GM21526 (cell line): Measurements from ENCODE around the gene TP53I13.

ENCODE experiments used
- ATAC-seq: cut with Tn5 transposase; IDR thresholded peaks from one replicate; pipeline ENCODE4 v1.9.1; 2021; ENCODE audit warnings: moderate library complexity; ENCODE audit not compliant: unreplicated experiment, low FRiP score

Gene TP53I13

DNA sequence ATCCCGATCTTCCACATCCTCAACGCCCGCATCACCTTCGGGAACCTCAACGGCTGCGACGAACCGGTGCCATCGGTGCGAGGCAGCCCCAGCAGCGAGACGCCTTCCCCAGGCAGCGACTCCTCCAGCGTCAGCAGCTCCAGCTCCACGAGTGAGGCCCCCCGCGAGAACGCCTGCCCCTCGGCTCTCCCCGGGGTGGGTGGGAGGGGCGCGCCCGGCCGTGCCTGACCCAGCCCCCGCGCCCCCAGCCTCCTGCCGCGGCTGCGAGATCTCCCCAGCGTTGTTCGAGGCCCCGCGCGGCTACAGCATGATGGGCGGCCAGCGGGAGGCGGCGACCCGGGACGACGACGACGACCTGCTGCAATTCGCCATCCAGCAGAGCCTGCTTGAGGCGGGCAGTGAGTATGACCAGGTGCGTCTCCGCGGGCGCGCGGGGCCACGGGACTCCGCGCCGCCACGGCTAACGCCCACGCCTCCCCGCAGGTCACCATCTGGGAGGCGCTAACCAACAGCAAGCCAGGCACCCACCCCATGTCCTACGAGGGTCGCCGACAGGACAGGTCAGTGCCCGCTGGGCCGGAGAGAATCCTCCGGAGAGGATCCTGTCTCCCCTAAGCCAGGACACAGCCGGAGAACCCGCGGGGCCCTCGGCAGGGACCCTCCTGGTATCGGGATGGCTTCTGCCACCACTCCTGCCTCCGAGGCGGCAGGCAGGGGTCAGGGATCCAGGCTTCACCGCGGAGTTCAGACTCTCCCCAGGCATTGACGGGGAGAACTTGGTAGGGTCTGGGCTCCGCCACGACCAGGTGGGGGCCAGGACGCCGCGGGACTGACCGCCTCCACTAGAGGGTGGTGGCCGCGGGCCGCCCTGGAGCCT is 44.1 kb downstream of the TP53I13 start:
- ATAC-seq, result no peak

GRCh38 chr17:29613352-29613837 is 44.9 kb downstream of the TP53I13 start:
- ATAC-seq, result no peak

GRCh38 chr17:29613856-29614255 is 45.4 kb downstream of the TP53I13 start:
- no peak for ATAC-seq

GRCh38 chr17:29614349-29615047 is 46.0 kb downstream of the TP53I13 start:
- no peak for ATAC-seq

DNA sequence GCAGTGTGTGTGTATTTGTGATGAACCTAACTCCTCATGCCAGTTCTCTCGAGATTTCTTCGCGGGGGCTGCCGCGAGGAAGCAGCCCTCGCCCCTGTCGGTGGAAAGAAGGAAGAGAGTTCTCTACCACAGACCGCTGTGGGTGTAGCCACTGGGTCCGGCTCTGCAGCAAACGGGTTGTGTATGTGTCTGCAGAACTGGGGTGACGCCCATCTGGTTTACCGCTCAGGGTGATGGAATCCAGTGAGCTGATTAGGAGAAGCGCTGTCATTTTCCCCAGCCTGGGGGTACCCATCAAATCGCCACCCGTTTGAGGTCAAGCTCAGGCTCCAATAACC is 46.5 kb downstream of the TP53I13 start:
- no peak for ATAC-seq

- peak; percentile 42 for ATAC-seq
Observed at GRCh38 chr17:29615492-29616299, 47.2 kb downstream of the TP53I13 start.

DNA sequence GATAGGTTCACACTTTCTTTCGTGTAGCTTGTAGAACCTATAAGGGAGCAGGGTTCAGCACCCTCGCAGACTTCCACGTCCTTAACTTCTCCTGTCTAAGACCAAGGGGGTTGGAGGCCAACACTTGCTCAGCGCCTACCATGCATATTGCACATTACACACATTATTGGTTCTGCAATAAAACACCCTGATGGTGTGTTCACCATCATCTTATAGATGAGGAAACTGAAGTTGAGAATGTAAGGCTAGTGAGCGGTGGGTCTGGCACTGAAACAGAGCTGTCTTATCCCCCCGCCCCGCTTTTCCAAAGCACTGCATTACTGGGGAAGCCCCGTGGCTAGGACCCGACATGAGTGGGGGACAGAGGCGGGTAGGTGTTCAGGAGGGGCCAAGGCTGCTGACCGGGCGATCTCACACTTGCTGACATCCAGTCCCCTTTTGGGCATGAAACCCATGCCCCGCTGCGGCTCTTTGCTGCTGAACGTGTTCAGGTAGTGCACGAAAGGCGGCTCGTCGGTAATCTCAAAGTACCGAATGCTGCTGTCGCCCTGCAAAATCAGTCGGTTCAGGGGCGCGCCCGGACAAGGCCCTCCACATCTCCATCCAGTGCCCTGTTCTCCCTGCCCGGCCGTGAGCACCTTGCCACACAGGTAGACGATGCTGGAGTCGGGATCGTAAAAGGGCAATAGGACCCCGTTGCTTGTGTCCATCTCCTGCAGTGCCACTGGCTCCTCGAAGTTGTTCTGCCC is 48.0 kb downstream of the TP53I13 start:
- no peak for ATAC-seq

- peak; percentile 42 for ATAC-seq
Observed at GRCh38 chr17:29617125-29617480, 48.6 kb downstream of the TP53I13 start.

GRCh38 chr17:29617481-29618271 is 49.2 kb downstream of the TP53I13 start:
- ATAC-seq, result no peak

- ATAC-seq, result no peak
Observed at GRCh38 chr17:29618272-29619065, 50.0 kb downstream of the TP53I13 start.

DNA sequence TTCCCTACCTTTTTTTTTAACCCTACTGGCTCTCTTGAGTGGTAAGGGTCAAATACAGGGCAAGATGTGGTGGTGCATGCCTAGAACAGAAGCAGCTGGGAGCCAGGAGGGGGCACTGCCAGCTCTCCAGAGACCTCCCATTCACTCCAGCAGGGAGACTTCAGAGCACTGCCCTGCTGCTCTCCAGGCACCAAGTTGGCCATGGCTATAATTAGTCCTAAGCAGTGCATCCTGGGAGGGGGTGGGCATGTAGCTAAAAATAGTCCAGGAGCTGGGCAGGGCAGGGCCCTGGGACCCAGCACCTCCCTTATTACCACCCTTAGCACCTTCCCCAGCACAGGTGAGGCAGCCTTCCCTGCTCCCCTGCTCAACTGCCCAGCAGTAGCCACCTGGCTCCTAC is 50.8 kb downstream of the TP53I13 start:
- ATAC-seq, result no peak

DNA sequence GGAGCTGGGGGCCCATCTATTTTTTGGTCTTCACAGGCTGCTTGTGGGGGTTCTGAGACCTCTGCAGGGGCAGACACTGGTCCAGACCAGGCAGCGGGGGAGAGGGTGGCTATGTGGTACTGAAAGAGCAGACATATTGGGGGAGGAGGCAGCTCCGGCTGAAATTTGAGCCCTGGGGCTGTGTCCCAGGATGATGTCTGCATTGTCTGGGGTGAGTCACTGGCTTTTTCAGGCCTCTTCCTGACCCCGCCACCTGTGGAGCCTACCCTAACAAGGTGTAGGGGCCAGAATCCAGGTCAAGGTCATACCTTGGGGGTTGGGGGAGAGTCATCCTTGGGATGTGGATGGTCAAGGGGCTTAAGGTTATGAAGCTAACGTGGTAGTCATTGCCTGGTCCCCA is 51.8 kb downstream of the TP53I13 start:
- ATAC-seq, result no peak

DNA sequence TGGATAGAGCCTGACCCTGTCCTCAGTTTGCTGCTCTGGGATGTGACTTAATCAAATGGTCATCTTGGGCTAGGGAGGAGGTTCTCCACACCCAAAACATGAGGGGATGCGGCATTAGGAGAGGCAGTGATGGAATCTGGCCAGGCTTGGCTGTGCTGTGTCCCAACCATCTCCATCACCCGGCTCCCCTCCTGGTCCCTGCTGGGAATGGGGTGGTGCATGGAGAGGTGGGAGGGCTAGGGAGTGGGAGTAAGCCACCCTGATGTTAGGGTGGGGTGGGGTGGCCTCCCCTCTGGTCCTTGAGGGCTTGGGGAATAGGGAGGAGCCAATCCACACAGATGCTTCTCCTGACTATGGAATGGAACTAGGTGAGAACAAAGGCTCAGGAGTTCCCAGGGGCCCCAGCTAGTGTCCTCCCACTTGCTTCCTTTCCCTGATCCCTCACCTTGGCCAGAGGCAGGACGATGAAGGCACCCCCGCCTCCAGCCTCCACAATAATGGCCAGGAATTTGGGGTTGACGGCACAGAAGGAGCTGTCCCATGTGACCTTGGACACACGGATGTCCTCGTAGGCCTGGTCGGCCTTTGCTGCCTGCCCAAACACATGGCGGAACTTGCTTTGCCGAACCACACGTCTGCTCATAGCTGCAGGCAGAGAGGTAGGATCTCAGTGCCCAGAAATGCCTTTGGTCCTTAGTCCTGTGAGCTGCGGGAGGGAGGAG is 52.4 kb downstream of the TP53I13 start:
- no peak for ATAC-seq

DNA sequence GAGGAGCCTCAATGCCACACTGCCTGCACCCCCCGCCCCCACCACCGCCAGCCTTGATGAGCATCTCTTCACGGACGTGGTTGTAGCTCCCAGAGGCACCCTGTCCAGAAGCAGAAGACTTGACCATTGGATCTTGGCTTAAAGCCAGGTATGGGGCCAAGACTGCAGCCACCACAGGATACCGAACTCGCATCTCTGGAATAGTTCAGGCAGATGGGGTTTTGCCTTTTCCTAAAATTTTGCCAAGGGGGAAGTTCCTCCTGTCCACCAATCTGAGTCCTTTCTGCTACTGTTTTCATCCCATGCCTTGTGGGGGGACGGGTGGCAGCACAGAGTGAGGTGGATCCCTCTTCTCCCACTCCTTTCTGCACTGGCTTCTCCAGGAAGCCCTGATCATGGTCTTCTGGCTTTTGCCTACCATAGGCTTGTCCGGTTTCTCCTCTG is 53.3 kb downstream of the TP53I13 start:
- ATAC-seq, result no peak
